ENCODE measurements around the gene SLC12A5.

GRCh38 chr20:46027245-46027853, 1.7 kb upstream of the SLC12A5 start:
- TF ChIP-seq, protein P1, sequence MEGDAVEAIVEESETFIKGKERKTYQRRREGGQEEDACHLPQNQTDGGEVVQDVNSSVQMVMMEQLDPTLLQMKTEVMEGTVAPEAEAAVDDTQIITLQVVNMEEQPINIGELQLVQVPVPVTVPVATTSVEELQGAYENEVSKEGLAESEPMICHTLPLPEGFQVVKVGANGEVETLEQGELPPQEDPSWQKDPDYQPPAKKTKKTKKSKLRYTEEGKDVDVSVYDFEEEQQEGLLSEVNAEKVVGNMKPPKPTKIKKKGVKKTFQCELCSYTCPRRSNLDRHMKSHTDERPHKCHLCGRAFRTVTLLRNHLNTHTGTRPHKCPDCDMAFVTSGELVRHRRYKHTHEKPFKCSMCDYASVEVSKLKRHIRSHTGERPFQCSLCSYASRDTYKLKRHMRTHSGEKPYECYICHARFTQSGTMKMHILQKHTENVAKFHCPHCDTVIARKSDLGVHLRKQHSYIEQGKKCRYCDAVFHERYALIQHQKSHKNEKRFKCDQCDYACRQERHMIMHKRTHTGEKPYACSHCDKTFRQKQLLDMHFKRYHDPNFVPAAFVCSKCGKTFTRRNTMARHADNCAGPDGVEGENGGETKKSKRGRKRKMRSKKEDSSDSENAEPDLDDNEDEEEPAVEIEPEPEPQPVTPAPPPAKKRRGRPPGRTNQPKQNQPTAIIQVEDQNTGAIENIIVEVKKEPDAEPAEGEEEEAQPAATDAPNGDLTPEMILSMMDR (IDR thresholded peaks at IDR 0.05), result no peak
- TF ChIP-seq POLR2A (IDR thresholded peaks at IDR 0.05) (no peak), POLR2AphosphoS5 (IDR thresholded peaks at IDR 0.05) (no peak), EP300 (IDR thresholded peaks at IDR 0.05) (no peak)

All from gastroesophageal sphincter (tissue), 3 donors.